NCI-H1694 (cell line): ENCODE data around the gene ASXL3.

ENCODE experiments used
- DNase-seq: peaks from one replicate; lab custom pipeline; 2025; lab: John Stamatoyannopoulos, UW

ASXL3 gene

GRCh38 chr18:33577685-33578517, at the start of gene ASXL3:
Gene ASXL3 (plus strand): TSS chr18:33578219. CDS start chr18:33578632, 413 bp downstream.
- DNase-seq = no peak

- DNase-seq = no peak
Observed at GRCh38 chr18:33532978-33533377, 45.0 kb upstream of the ASXL3 start.

- DNase-seq = no peak
Observed at GRCh38 chr18:33536904-33537303, 41.1 kb upstream of the ASXL3 start.

- DNase-seq = no peak
Observed at GRCh38 chr18:33538418-33539042, 39.5 kb upstream of the ASXL3 start.

GRCh38 chr18:33540392-33540791, 37.6 kb upstream of the ASXL3 start:
- DNase-seq = no peak

GRCh38 chr18:33541316-33541715, 36.7 kb upstream of the ASXL3 start:
- no peak for DNase-seq

GRCh38 chr18:33556846-33557245, 21.2 kb upstream of the ASXL3 start:
- DNase-seq = no peak

- DNase-seq = no peak
Observed at GRCh38 chr18:33557706-33558105, 20.3 kb upstream of the ASXL3 start.

GRCh38 chr18:33558529-33558928, 19.5 kb upstream of the ASXL3 start:
- no peak for DNase-seq

GRCh38 chr18:33560686-33561370, 17.2 kb upstream of the ASXL3 start:
- no peak for DNase-seq

GRCh38 chr18:33562741-33563140, 15.3 kb upstream of the ASXL3 start:
- DNase-seq = no peak

GRCh38 chr18:33567705-33568104, 10.3 kb upstream of the ASXL3 start:
- no peak for DNase-seq

- DNase-seq = no peak
Observed at GRCh38 chr18:33571998-33572787, 5.8 kb upstream of the ASXL3 start.

- no peak for DNase-seq
Observed at GRCh38 chr18:33573193-33573592, 4.8 kb upstream of the ASXL3 start.

GRCh38 chr18:33575451-33575850, 2.6 kb upstream of the ASXL3 start:
- DNase-seq = no peak

- DNase-seq = no peak
Observed at GRCh38 chr18:33576999-33577646, 896 bp upstream of the ASXL3 start.

GRCh38 chr18:33578518-33579348, 714 bp downstream of the ASXL3 start:
- DNase-seq = no peak

- DNase-seq = peak; percentile 6
Observed at GRCh38 chr18:33579349-33580215, 1.6 kb downstream of the ASXL3 start.

- DNase-seq = no peak
Observed at GRCh38 chr18:33580546-33580945, 2.5 kb downstream of the ASXL3 start.

- DNase-seq = no peak
Observed at GRCh38 chr18:33581856-33582255, 3.8 kb downstream of the ASXL3 start.
